ENCODE results near the gene WDR18.

DNA sequence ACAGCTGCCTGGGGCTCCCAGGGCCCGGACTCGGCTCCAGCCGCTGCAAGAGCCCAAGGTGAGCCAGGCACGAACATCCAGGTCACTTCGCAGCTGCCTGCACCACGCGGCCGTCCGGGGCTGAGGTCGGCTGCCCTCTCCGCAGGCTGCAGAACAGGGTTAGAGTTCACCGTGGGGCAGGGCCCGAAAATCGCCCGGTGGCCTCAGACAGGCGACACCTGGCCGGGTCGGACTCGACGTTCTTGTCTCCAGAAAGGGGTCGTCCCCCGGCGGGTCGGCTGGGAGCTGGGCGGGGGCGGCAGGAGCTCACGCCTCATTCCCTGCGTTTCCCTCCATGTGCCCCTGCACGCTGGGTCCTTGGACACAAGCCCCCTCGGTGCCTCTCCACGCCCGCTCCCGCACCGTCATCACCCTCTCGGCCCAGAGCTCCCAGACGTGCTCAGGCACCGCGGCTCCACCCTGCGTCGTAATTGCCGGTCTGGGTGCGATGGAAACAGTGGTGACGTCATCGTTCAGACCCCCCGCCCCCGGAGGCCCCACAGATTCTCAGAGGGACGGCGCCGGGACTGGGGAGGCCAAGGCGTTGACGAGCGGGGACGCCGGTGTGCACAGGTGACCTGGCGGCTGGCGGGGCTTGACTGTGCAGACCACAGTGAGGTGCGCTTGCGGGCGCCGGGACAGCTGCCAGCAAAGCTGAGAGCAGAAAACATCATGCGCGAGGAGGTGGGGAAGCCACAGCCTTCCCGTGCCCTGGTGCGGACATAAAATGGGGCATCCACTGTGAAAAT is 12.1 kb downstream of the WDR18 start:
- TF ChIP-seq CTCF (IDR thresholded peaks at IDR 0.05) (no peak), POLR2AphosphoS5 (IDR thresholded peaks at IDR 0.05; ENCODE audit: low read depth, low read length) (0 out of 2 replicates have a peak, but pooled peaks have one; percentile 28)
